K562 (cell line): Measurements from ENCODE around the gene STXBP4. TPM values are rescaled to one million over a fixed set of nuclear protein-coding genes. Genes with fewer than 3 reads are reported as not detected.

Experiments used
- BHLHE40 ChIP-seq: IDR thresholded peaks from 2 replicates; pipeline ENCODE4 v1.6.1; 2011; ENCODE audit warnings: low read length, improper control_type of control experiment
- CTCF ChIP-seq, 3 experiments: IDR thresholded peaks in 2 of 3; conservative IDR thresholded peaks in 1 of 3; 2 replicates each; pipeline ENCODE4 v1.5.1; 2011 to 2012; ENCODE audit warnings: low read length in 3 of 3, mild to moderate bottlenecking in 3 of 3, control low read depth in 2 of 3, improper control_type of control experiment in 1 of 3, inconsistent platforms in 1 of 3, low read depth in 1 of 3, mixed read lengths in 1 of 3, moderate library complexity in 1 of 3; ENCODE audit not compliant: insufficient read depth in 2 of 3
- IRF1 ChIP-seq: sonication (generic); formaldehyde crosslinking; IDR thresholded peaks from 2 replicates; pipeline ENCODE4 v1.8.0; 2022; ENCODE audit warnings: missing genetic modification reagents, mild to moderate bottlenecking, borderline replicate concordance
- KAT7 ChIP-seq: sonication (generic); formaldehyde crosslinking; IDR thresholded peaks from 2 replicates; pipeline ENCODE4 v1.8.0; 2022; ENCODE audit warnings: missing genetic modification reagents, mild to moderate bottlenecking, borderline replicate concordance
- MBD2 ChIP-seq: sonication (generic); IDR thresholded peaks from 2 replicates; pipeline ENCODE4 v1.6.1; 2016; ENCODE audit warnings: low read depth, borderline replicate concordance
- NCOA1 ChIP-seq: fragments of 450-650 bp; IDR thresholded peaks from 2 replicates; pipeline ENCODE4 v1.6.1; 2016; ENCODE audit warnings: low read depth
- PATZ1 ChIP-seq: fragments of 250-450 bp; sonication (Bioruptor Pico); IDR thresholded peaks from 2 replicates; pipeline ENCODE4 v1.5.0; 2020; ENCODE audit warnings: mild to moderate bottlenecking, borderline replicate concordance
- RBM15 ChIP-seq: fragments of 200-400 bp; formaldehyde crosslinking; IDR thresholded peaks from 2 replicates; pipeline ENCODE4 v1.6.1; 2018; ENCODE audit warnings: mild to moderate bottlenecking, low read length, moderate library complexity; ENCODE audit not compliant: insufficient read depth
- SLC30A9 ChIP-seq: fragments of 250-450 bp; sonication (Bioruptor Pico); IDR thresholded peaks from 2 replicates; pipeline ENCODE4 v1.8.0; 2022; ENCODE audit warnings: mild to moderate bottlenecking, moderate library complexity
- SRSF7 ChIP-seq: fragments of 200-400 bp; formaldehyde crosslinking; optimal IDR thresholded peaks from 2 replicates; pipeline ENCODE3; 2017; ENCODE audit warnings: mild to moderate bottlenecking, low read depth, low read length
- ZBTB49 ChIP-seq: sonication (generic); formaldehyde crosslinking; IDR thresholded peaks from 2 replicates; pipeline ENCODE4 v1.8.0; 2022; ENCODE audit warnings: missing genetic modification reagents, mild to moderate bottlenecking, borderline replicate concordance
- ZNF124 ChIP-seq: sonication (generic); formaldehyde crosslinking; IDR thresholded peaks from 2 replicates; pipeline ENCODE4 v1.8.1; 2022; ENCODE audit warnings: missing genetic modification reagents
- ZNF24 ChIP-seq: fragments of 450-650 bp; IDR thresholded peaks from 2 replicates; pipeline ENCODE4 v1.6.1; 2016
- ZNF766 ChIP-seq: fragments of 200-800 bp; sonication (Bioruptor generic); conservative IDR thresholded peaks from 2 replicates; pipeline ENCODE4 v1.6.1; 2016; ENCODE audit warnings: missing genetic modification characterization, missing compliant biosample characterization
- ZNF780A ChIP-seq: fragments of 250-450 bp; sonication (Bioruptor Pico); IDR thresholded peaks from 2 replicates; pipeline ENCODE4 v1.5.0; 2021; ENCODE audit warnings: mild to moderate bottlenecking
- ZNF79 ChIP-seq: fragments of 250-450 bp; sonication (Bioruptor Pico); IDR thresholded peaks from 2 replicates; pipeline ENCODE4 v1.4.0; 2020; ENCODE audit warnings: low read depth, mild to moderate bottlenecking, moderate library complexity
- polyA plus RNA-seq, 8 experiments: library from polyadenylated mRNA; depleted of rRNA in 4 of 8; stranded (reverse) in 5 of 8; unstranded in 3 of 8; fragments of >200 nt; fragmentation: Nextera tagmentation in 2 of 8; fragmentation: Illumina TruSeq in 1 of 8; extraction: Ambion mirVana in 2 of 8; extraction: Trizol in 1 of 8; gene quantifications; 2 replicates each; pipeline versions ENCODE4 v1.2.1 to v1.2.3, GENCODE V29; 2011 to 2014; ENCODE audit warnings: inconsistent platforms in 1 of 8, missing spikeins in 1 of 8
- total RNA-seq, 7 experiments: library from RNA; depleted of rRNA in 6 of 7; stranded (reverse); fragments of >200 nt in 6 of 7; fragmentation: Illumina TruSeq in 2 of 7; extraction: Trizol in 2 of 7; gene quantifications; 2 replicates each; pipeline versions ENCODE4 v1.2.1 to v1.2.3, GENCODE V29; 2011 to 2021; ENCODE audit warnings: low replicate concordance in 1 of 7
- TF ChIP-seq, protein P1 (sequence below): fragments of 250-450 bp; sonication (Bioruptor Pico); IDR thresholded peaks from 2 replicates; pipeline ENCODE4 v1.9.0; 2021; ENCODE audit warnings: mild to moderate bottlenecking, inconsistent platforms

Gene STXBP4
- total and polyA plus RNA-seq, 9 of the 15 experiments (the other 6 are each of a cell fraction or from before 2014, with no cell fraction given): 11.6 to 23.2 (median 18.5) TPM

DNA sequence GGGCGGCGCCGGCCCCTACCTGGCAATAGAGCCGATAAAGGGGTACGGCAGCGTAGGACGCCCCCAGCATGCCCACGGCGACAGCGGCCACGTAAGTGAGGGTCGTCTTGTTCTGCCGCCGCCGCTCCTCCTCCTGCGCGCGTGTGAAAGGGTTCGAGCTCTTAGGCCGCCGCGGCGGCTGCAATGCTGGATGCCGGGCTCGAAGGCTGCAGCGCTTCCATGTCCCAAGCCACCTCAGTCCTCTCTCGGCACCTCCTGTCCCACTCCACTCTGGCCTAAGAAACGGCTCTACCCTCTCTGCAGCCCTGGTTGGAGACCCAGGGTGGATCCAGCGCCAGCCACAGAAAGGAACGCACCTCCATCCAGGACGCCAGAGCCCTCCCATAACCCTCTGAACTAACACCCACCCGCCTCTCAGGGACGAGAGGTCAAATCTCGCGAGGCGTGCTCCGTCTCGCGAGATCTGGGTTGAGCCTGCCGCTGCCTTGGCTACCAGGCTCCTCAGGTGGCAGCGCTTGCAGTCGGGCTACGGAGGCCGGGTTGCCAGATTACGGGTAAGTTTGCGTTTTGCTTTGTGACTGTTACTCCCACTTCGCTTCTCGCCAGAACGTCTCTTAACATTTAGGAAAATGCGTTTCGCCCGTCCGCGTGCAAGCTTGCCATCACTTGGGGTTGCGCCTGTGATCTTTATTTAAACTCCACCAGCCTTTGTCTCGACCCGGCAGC is at the start of gene STXBP4, which contains the start of gene COX11 (continued):
- TF ChIP-seq PATZ1: no peak
- TF ChIP-seq ZBTB49 (CRISPR knock-in tag): no peak
- TF ChIP-seq ZNF780A (CRISPR knock-in tag): no peak
- no peak for TF ChIP-seq ZNF124 (CRISPR knock-in tag)
- TF ChIP-seq MBD2: peak; percentile 59; the same call in 1 of the 2 replicates
- TF ChIP-seq RBM15: no peak
- no peak for TF ChIP-seq SRSF7
- TF ChIP-seq, protein P1, sequence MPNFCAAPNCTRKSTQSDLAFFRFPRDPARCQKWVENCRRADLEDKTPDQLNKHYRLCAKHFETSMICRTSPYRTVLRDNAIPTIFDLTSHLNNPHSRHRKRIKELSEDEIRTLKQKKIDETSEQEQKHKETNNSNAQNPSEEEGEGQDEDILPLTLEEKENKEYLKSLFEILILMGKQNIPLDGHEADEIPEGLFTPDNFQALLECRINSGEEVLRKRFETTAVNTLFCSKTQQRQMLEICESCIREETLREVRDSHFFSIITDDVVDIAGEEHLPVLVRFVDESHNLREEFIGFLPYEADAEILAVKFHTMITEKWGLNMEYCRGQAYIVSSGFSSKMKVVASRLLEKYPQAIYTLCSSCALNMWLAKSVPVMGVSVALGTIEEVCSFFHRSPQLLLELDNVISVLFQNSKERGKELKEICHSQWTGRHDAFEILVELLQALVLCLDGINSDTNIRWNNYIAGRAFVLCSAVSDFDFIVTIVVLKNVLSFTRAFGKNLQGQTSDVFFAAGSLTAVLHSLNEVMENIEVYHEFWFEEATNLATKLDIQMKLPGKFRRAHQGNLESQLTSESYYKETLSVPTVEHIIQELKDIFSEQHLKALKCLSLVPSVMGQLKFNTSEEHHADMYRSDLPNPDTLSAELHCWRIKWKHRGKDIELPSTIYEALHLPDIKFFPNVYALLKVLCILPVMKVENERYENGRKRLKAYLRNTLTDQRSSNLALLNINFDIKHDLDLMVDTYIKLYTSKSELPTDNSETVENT (CRISPR knock-in tag): 0 out of 2 replicates have a peak, but pooled peaks have one; percentile 50
- no peak for TF ChIP-seq SLC30A9
- no peak for TF ChIP-seq ZNF766 (CRISPR knock-in tag)
- peak; percentile 40 to 57 (median 55); a peak in 5 of 6 replicates for TF ChIP-seq CTCF (IDR thresholded peaks at IDR 0.05 in 2 of 3, conservative IDR thresholded peaks at IDR 0.05 in 1 of 3; ENCODE audit: insufficient read depth in 2 of 3, low read depth in 1 of 3, low read length in 3 of 3)
- no peak for TF ChIP-seq ZNF24
- no peak for TF ChIP-seq ZNF79 (CRISPR knock-in tag)
- no peak for TF ChIP-seq BHLHE40
- 0 out of 2 replicates have a peak, but pooled peaks have one; percentile 70 for TF ChIP-seq KAT7
- no peak for TF ChIP-seq NCOA1
- TF ChIP-seq IRF1 (CRISPR knock-in tag): no peak
